HG03460 (cell line): ENCODE data around the gene CAMK2A.
A peak's percentile ranks its signal among the peaks of the same experiment; 100 is the strongest.
"Not testable (repeated sequence)": the region's sequence is repeated elsewhere in the genome, so short reads cannot be mapped to it uniquely, and the experiment has no call there.

ENCODE experiments used
- ATAC-seq: cut with Tn5 transposase; IDR thresholded peaks from one replicate; pipeline ENCODE4 v1.9.1; 2021; ENCODE audit not compliant: unreplicated experiment

CAMK2A gene

DNA sequence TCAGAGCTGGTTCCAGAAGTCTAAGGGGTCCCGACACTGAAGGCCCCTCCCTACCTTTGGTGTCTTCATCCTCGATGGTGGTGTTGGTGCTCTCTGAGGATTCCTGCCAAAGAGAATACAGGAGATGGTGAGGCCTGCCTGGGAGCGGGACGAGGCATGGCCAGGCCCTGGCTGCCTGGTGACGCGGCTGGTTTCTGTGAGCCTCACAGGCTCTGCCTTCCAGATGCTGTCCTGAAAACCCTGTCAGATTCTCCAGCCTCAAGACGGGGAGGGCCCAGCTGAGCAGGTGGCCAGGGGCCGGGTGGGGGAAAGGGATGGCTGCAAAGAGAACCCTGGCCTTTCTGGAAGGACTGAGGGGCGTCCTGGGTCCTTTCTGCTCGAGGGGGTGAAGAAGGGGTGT, 50.9 kb downstream of the CAMK2A start:
- no peak for ATAC-seq

DNA sequence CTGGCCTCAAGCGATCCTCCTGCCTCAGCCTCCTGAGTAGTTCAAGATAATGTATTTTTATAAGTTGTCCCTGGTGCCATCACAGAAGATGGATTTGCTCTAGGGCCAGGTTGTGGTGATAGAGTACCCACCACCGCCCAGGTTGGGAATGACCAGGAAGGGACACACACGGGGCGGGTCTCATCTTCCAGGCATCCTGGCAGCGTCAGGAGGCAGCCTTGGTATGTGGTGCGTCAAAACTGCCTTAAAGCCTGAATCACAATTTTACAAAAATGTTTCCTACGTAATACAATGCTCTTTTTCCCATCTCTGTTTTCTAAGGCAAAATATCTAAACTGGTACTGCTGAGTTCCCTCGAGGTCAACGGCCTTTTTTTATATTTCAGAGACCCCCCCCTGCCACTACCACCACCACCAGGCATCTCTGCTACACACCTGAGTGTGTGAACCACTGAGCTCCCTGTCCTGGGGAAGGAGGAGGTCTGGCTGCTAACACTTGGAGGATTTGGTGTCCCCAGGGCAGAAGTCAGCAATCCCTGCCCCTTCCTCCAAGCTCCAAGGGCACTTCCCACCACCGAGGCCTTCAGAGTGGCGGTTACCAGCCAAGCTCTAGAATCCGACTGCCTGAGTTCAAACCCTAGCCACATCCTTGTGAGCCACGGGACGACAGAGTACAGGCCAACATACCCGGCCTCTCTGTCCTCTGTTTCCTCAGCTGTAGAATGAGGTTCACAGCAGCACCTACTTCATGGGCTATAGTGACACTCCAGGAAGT, 52.4 kb downstream of the CAMK2A start:
- ATAC-seq: no peak

DNA sequence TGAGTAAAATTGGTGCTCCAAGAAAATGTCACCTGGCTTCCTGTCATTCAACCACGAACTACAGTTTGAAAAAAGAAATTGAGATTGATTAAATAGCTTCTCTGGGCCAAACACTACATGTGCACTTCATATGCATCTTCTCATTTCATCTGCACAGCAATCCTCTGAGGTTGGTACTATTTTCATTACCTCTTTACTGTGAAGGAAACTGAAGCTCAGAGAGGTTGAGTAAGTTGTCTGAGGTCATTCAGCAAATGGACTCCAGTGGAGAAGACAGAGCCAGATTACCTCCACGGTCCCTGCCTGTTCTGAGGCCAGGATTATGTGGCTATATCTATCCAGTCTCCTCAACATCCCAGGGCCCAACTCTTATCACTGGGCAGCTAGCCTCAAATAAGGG, 53.3 kb downstream of the CAMK2A start:
- ATAC-seq: no peak

DNA sequence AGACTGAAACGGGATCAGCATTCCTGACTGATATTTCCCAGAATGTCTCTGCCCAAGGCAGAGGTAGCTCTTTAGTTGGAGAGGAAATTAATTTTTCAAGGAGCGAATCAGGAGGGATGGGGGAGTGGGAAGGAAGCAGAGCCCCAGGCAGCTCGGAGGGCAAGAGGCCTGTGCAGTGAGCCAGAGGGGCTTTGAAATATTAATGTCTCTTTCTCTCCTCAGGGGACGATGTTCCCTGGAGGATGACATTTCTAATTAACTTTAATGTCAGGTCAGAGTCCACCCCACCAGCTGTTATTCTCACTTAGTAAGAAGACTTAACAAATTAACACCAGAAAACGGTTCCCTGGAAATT, 54.1 kb downstream of the CAMK2A start:
- ATAC-seq: no peak

DNA sequence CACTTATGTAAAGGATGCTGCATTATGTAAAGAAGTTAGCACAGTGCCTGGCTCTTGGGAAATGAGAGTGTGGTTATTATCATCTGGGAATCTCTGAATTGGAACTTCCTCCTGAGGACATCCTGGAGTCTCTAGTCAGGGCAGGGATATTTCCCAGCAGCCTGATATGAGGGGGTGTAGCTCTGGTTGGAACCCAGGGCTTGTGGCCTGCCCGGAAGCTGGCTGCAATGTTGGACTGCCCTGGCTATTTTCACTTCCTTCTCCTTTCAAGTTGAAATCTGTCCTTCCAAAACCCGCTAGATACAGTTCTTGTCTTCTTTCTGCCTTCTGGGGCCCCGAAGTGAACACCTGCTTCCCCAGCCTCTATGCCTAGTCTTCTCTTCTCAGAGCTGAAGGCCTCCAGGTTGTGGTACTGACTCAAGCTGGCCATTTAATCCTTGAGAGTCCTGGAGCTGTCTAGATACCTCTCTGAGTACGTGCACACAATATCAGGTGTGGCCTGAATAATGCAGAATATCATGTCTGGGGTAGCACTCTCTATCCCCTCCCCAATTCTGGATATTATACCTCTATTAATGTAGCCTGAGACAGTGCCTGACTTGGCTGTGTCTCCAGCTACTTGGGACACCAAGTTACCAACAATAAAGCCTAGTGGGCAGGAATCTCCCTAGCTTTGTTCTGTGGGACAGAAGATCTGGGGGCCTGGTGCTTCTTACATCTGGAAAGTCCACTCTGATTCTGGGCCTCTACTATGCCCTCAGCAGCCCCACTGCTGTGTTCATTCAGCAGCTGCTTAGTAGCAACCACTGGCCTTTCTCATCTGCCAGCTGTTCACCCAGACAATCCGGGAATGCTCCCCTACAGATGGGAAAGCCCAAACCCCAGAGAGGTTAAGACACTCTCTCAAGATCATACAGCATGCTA, 54.7 kb downstream of the CAMK2A start:
- no peak for ATAC-seq

DNA sequence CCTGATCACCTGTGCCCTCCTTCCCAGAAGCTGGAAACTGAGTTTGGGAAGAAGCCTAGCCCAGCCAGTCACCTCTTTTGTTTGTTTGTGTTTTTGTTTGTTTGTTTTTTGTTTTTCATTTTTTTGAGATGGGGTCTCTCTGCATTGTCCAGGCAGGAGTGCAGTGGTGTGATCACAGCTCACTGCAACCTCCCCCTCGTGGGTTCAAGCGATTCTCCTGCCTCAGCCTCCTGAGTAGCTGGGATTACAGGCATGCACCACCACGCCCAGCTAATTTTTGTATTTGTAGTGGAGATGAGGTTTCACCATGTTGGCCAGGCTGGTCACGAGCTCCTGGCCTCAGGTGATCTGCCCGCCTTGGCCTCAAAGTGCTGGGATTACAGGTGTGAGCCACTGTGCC, 55.9 kb downstream of the CAMK2A start:
- not testable (repeated sequence) for ATAC-seq

DNA sequence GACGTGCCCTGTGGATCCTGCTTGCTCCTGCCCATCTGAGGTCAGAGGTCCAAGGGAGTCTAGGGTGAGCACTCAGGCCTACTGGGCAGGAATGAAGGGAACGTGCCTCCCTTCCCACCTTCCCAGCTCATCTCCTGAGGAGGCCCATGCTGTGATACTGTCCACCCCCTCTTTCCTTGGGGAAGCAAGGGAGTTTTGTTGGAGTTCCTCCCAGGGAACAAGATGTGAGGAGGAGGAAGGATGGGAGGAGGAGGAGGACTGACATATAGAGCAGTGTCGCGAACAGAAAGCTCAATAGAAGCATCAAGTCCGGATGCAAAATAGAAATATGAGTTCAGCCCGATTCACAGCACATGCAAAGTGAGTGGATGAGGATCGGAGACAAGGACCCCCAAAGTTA, 58.7 kb downstream of the CAMK2A start:
- no peak for ATAC-seq

DNA sequence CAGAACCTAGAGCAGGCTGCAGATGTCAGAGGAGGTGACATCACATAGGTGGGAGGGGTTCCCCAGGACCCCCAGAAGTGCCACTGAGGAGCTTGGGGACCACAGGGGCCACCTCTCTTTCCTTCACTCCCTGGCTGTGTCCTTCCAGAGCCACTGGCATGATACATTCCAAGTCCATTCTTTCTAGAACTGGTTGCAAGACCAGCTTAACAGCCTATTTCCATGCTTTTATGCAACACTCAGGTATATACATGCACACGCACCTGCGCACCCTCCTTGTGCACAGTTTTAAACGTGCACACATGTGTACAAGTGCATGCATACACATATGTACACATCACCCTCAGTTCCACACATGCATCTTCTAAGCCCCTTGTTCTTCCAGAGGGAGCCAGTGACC, 60.0 kb downstream of the CAMK2A start:
- ATAC-seq: no peak

DNA sequence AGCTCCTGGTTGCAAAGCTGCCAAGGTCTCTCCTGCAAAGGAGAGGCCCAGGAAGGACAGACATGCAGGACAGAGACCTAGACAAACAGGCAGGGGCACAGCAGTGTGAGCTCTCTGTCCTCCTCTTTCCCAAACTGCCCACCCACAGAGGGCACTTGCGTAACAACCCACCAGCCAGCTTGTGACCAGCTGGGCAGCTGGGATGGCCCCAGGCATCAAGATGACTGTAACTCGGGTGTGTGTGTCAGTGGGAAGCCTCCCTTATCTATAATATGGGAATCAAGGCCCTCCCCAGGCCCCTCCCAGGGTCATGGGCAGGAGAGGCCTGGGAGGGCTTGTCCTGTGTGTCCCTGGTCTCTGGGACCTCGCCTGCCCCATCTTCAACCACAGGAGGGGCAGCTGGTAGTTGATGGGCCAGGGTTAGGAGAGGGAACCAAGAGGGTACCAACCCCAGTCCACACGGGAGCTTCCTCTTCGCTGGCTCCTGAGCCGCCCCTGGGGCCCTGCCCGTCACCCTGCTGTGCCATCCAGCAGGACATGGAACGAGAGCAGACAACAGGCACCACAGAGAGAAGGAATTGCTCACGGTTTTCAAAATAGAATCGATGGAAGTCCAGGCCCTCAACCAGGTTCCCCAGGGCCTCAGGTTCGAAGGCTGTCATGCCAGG, 61.8 kb downstream of the CAMK2A start:
- no peak for ATAC-seq

DNA sequence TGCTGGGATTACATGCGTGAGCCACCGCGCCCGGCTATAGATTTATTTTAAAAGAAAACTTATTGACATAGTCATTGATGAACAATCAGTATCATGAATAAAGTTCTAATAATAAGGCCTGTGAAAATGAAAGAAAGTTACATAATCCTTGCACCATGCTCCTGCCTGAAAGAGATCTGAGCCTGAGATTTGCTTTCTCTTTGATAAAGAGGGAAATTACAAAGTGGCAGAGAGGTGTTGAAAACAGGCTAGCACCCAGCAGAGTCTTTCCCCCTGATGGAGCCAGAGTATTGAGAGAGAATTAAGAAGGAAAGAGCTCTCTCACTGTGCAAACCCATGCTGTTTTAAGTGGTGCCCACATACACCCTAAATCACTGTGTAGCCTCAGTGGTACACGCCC, 62.5 kb downstream of the CAMK2A start:
- no peak for ATAC-seq

DNA sequence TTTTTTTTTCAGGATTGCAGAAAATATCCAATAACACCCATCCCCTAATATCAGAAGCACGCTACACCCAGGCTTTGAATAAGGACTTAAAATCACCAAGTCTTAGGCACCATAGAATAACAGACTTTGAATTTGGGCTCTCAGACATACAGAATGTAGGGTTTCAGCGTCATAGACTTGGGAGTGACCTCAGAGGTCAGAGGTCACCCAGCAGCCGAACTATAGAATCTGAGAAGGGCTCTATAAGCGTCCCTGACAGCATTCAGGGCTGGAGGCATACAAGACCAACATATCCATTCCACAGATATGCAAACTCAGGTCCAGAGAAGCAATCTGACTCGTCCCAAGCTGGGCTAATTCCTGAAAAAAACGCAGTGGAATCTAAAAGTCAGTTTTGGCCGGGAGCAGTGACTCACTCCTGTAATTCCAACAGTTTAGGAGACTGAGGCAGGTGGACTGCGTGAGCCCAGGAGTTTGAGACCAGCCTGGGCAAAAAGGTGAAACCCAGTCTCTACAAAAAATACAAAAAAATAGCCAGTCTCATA, 65.0 kb downstream of the CAMK2A start:
- ATAC-seq: no peak

DNA sequence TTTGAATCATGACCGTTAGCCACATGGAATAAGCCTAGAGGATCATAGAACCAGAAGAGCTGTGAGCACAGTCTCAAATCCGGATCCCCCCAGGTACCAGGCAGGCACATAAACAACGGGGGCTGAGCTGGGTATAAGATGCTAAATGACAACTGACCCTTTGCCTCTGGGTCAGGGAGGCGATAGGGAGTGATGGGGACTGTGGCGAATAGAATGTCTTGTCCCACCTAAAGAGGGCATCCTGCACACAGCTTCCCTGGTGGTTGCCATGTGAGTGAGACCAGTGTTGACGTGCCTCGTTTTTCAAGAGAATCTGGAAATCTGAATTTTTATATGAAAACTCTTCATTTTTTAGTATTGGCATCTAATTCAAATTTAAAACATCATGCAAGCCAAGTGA, 66.1 kb downstream of the CAMK2A start:
- ATAC-seq: no peak

DNA sequence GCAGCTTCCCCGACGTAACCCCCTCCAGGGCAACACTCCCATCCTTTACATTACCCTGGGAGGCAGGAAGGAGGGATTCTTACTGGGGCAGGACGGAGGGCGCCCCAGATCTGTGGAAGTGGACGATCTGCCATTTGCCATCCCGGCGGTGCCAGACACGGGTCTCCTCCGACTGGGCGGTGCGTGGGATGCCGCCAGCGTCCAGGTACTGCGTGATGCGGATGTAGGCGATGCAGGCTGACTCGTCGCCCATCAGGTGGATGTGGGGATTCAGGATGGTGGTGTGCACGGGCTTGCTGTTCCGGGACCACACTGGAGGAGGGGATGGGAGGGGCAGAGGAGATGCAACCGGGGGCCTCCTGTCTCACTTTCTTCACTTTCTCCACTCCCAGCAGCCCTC, 66.7 kb downstream of the CAMK2A start:
- no peak for ATAC-seq

DNA sequence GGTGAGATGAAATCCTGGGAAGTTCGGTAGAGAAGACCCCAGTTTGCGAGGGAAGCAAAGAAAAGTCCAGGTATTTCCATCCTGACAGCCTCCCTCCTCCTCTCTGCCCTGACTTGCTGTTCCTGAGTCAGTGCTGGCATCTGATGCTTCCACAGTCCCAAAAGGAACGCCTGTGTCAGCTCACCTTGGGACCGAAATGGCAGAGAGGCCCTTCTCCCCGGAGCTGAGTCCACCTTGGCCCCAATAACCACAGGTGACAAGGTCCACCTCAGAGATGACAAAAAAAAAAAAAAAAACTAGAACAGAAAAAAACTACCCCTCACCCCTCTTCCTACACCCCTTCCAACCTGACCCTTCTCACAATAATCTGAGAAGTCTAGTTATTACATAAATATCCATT, 68.1 kb downstream of the CAMK2A start:
- ATAC-seq: no peak

DNA sequence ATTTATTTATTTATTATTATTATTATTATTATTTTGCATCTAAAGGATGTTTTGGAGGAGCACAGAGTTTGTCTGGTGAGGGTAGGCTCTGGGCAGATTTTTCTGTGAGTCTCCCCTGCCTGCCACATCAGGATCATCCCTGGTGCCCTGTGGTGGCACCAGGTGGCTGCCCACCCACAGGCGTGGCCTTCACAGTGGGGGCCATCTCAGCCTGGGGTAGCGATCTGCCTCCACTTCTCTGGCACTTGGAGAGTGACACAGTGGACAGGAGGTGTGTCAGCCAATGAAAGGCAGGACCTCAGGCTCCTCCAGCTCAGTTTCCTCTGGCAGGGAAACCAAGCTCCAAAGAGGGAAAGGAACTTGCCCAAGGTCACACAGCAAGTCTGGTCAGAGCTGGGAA, 69.7 kb downstream of the CAMK2A start:
- ATAC-seq: no peak

DNA sequence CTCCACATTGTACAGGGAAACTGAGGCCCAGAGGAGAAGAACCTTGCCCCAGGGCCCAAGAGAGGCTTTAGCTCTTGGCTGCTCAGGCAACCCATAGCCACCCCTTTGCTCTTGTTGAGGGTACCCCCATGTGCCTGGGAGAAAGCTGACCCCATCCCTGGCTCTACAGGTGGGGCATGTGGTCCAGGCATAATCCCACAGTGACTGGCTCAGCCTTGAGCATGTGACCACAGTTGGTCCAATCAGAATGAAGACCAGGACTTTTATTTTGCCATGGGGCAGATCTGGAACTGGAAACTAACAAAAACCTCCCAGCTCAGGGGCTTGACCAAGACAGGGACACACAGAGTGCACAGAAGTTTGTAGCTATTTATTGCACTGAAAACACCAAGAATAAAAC, 70.4 kb downstream of the CAMK2A start:
- ATAC-seq: no peak

DNA sequence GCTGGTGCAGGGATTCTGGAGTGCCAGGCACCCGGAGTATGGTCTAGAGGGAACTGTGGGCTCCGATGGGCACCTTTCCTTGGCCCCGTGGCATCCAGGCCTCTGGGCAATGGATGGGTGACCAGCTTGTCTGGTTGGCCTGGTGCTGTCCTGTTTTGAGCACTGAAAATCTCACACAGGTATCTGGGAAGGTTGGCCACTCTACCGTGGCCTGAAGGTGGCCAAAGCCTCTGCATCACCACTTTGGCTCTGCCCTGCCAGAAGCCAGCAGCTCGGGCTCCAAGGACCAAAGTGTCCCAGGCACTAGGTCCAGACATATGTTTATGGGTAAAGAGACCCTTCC, 70.9 kb downstream of the CAMK2A start:
- ATAC-seq: no peak

DNA sequence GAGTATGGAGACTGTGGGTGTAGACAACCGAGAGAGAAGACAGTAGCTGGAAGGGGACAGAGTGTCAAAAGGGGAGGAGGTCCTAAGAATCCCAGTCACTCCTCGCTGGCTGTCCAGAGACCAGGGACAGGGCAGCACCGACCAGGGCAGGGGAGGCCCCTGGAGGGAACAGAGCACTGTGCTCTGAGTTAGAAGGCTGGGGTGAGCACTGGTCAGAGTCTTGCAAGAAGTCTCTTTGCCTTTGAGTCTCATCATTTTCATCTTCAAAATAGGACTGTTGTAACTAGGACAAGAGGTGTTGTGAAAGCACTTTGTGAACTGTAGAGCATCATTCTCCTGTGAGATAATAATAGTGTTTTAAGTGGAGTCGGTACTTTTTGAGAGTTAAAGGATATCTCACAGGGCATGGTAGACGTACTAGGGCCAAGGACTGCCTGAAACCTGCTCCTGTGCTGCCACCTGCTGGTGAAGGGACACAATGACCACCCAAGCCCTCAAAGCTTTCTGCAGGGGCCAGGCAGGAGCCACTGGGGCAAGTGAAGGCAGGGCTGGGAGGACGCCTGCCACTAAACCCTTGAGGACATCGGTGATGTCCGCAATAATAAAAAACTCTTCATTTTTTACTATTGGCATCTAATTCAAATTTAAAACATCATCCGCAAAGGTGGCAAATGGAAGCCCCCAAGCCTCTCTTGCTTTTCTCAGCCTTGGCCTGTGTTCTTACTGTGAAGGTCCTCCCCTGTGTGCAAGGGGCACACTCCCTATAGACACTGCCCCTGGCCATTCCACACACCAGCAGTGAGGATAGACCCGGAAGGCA, 71.5 kb downstream of the CAMK2A start:
- peak; percentile 96 for ATAC-seq

DNA sequence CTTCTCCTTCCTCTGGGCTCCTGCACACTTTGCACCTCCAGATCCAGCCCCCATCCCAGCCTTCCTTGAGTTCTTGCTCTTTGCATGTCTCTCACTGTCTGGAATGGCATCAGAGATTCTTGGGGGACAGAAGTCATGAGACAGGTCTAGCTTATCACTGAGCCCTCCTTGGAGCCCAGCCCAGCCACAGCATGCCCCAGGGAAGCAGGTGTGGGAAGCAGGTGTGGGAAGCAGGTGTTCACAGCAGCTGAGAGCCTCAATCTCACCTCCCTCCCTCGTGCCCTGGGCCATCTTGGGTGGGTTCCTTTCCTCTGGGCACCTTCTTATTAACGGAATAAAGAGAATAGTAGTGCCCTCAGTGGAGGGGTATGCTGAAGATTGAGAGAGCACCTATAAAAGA, 72.5 kb downstream of the CAMK2A start:
- ATAC-seq: no peak

DNA sequence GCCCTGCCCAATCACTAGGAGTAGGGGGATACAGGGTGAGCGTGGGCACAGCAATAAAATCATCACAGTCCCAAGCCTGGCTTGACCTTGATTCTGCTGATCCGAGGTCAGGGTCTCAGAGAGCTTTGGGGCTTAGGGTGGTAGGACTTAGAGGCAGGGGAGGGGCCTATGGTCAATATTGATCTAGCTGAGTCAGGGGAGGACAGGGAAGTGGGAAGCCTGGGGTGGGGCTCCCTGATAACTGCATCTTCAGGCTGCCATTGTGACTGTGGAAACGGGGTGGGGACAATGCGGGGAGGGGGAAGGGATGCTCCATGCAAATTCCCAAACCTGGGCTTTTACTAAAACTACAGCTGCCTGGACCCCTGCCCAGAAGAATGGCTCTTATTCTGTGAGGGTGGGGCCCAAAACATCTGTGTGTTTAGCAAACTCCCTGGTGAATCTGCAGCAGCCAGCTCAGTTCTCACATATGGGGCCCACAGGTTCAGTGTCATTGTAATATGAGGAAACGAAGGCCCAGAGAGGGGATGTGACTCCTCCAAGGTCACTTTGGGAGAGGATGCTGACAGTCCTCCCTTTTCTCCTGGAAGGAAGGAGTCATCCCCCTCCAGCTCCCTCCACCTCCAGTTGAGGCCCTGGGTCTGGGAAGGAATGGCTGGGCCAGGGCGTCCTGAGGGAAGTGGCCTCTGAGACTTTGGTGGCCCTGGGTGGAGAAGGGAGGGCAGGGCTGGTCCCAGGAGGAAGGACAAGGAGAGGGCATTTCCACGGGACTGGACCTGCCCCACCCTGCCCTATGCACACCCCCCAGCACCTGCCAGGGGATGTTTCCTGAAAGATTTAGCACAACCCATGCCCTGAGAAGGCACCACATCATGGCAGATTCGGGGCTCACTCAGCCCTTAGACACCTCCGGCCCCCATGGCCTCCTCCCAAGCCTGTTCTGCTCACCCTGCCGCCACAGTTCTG, 73.3 kb downstream of the CAMK2A start:
- ATAC-seq: no peak
